GM12878 (cell line): ENCODE results near the gene BUB1B. TPM values are rescaled to one million over a fixed set of nuclear protein-coding genes. Genes with fewer than 3 reads are reported as not detected.

Source experiments
- BMI1 ChIP-seq: fragments of 450-650 bp; IDR thresholded peaks from 2 replicates; pipeline ENCODE4 v1.6.1; 2016; ENCODE audit warnings: mild to moderate bottlenecking, moderate library complexity, borderline replicate concordance
- CBFB ChIP-seq: IDR thresholded peaks from 2 replicates; pipeline ENCODE4 v1.6.1; 2016; ENCODE audit warnings: antibody characterized with exemption, low read depth
- CBX3 ChIP-seq: fragments of 200-600 bp; sonication (generic); IDR thresholded peaks from 2 replicates; pipeline ENCODE4 v1.6.1; 2016; ENCODE audit warnings: low read depth, borderline replicate concordance
- EGR1 ChIP-seq, 2 experiments: IDR thresholded peaks; 1 replicate in 1 of 2; 2 replicates in 1 of 2; pipeline ENCODE4 v1.6.1; 2011 to 2012; ENCODE audit warnings: low read depth in 2 of 2, low read length in 2 of 2, borderline replicate concordance in 1 of 2, mild to moderate bottlenecking in 1 of 2, moderate library complexity in 1 of 2
- GATAD2B ChIP-seq: fragments of 450-650 bp; conservative IDR thresholded peaks from 2 replicates; pipeline ENCODE4 v1.6.1; 2017; ENCODE audit warnings: low read depth, mild to moderate bottlenecking, moderate library complexity
- HDAC2 ChIP-seq: fragments of 200-600 bp; sonication (generic); IDR thresholded peaks from 2 replicates; pipeline ENCODE4 v1.6.1; 2017
- IRF3 ChIP-seq: fragments of 450-650 bp; IDR thresholded peaks from 2 replicates; pipeline ENCODE4 v1.6.1; 2014; ENCODE audit warnings: mild to moderate bottlenecking
- NKRF ChIP-seq: fragments of 450-650 bp; conservative IDR thresholded peaks from 2 replicates; pipeline ENCODE4 v1.6.1; 2017; ENCODE audit warnings: mild to moderate bottlenecking, moderate library complexity
- PML ChIP-seq: IDR thresholded peaks from 2 replicates; pipeline ENCODE4 v1.6.1; 2012; ENCODE audit warnings: low read length, inconsistent platforms
- POLR2AphosphoS2 ChIP-seq: IDR thresholded peaks from 2 replicates; pipeline ENCODE4 v1.6.1; 2011; ENCODE audit warnings: low read depth, mild to moderate bottlenecking, low read length, improper control_type of control experiment, moderate library complexity
- RCOR1 ChIP-seq: conservative IDR thresholded peaks from 2 replicates; pipeline ENCODE4 v1.6.1; 2012; ENCODE audit warnings: low read depth, low read length, improper control_type of control experiment
- RELB ChIP-seq: fragments of 450-650 bp; IDR thresholded peaks from 2 replicates; pipeline ENCODE4 v1.6.1; 2017; ENCODE audit warnings: low read depth, mild to moderate bottlenecking, moderate library complexity
- RFX5 ChIP-seq: IDR thresholded peaks from 2 replicates; pipeline ENCODE4 v1.6.1; 2011; ENCODE audit warnings: low read depth, low read length, improper control_type of control experiment
- RUNX3 ChIP-seq: IDR thresholded peaks from 2 replicates; pipeline ENCODE4 v1.6.1; 2012; ENCODE audit warnings: low read length, inconsistent platforms
- SMC3 ChIP-seq: IDR thresholded peaks from 2 replicates; pipeline ENCODE4 v1.6.1; 2011; ENCODE audit warnings: low read length, improper control_type of control experiment, borderline replicate concordance
- SUZ12 ChIP-seq: fragments of 200-600 bp; sonication (generic); IDR thresholded peaks from one replicate; pipeline ENCODE4 v1.6.1; 2018; ENCODE audit warnings: antibody characterized with exemption, mild to moderate bottlenecking; ENCODE audit not compliant: unreplicated experiment
- ZBTB33 ChIP-seq: fragments of 450-650 bp; IDR thresholded peaks from 2 replicates; pipeline ENCODE4 v1.6.1; 2017; ENCODE audit warnings: mild to moderate bottlenecking
- ZSCAN29 ChIP-seq: fragments of 450-650 bp; IDR thresholded peaks from 2 replicates; pipeline ENCODE4 v1.6.1; 2017; ENCODE audit warnings: mild to moderate bottlenecking, moderate library complexity
- polyA plus RNA-seq, 11 experiments: library from polyadenylated mRNA; depleted of rRNA in 4 of 11; unstranded in 6 of 11; stranded (reverse) in 5 of 11; fragments of >200 nt; fragmentation: Nextera tagmentation in 4 of 11; fragmentation: Illumina TruSeq in 1 of 11; extraction: Ambion mirVana in 4 of 11; extraction: Trizol in 1 of 11; gene quantifications; 1 replicate in 1 of 11; 2 replicates in 10 of 11; pipeline versions ENCODE4 v1.2.1 to v1.2.3, GENCODE V29; 2011 to 2016; ENCODE audit warnings: inconsistent platforms in 2 of 11, missing spikeins in 2 of 11, low read depth in 1 of 11
- total RNA-seq, 4 experiments: library from RNA; depleted of rRNA in 3 of 4; stranded (reverse); fragments of >200 nt in 3 of 4; fragmentation: Illumina TruSeq in 1 of 4; extraction: Trizol in 1 of 4; gene quantifications; 2 replicates each; pipeline versions ENCODE4 v1.2.1 to v1.2.3, GENCODE V29; 2013 to 2021

BUB1B gene
- total and polyA plus RNA-seq, 10 of the 15 experiments (the other 5 are each of a cell fraction or from before 2014, with no cell fraction given), result 29.1 to 98.6 (median 77.3) TPM

GRCh38 chr15:40163657-40164416 lies 3.0 kb downstream of the BUB1B start (continued):
- TF ChIP-seq RCOR1, result no peak
- TF ChIP-seq GATAD2B, result no peak
- no peak for TF ChIP-seq HDAC2
- TF ChIP-seq SUZ12, result no peak
- TF ChIP-seq ZSCAN29, result no peak
- no peak for TF ChIP-seq IRF3
- TF ChIP-seq POLR2AphosphoS2, result no peak
- no peak for TF ChIP-seq PML
- TF ChIP-seq CBX3, result no peak
- no peak for TF ChIP-seq RFX5
- no peak for TF ChIP-seq BMI1
- peak; percentile 37; the same call in 1 of the 2 replicates for TF ChIP-seq RUNX3
- no peak for TF ChIP-seq EGR1 (IDR thresholded peaks at IDR 0.05; ENCODE audit: borderline replicate concordance in 1 of 2, low read depth in 2 of 2, low read length in 2 of 2)
- no peak for TF ChIP-seq ZBTB33
- TF ChIP-seq RELB, result peak; percentile 43; the same call in 1 of the 2 replicates
- no peak for TF ChIP-seq NKRF
- no peak for TF ChIP-seq SMC3
- TF ChIP-seq CBFB, result no peak
